Neural cell (in vitro differentiated cells): ENCODE results near the gene IFNK. TPM values are rescaled to one million over a fixed set of nuclear protein-coding genes. Genes with fewer than 3 reads are reported as not detected.

Experiments
- H2AFZ ChIP-seq: fragments of 200-600, 300-800 bp; sonication (generic), shearing (Covaris generic); 2 replicates; pipeline ENCODE4 v1.6.0; 2014; ENCODE audit warnings: low read depth, mild to moderate bottlenecking, antibody characterized with exemption, low read length, moderate library complexity
- H3F3A ChIP-seq: fragments of 200-600 bp; shearing (Covaris generic); 2 replicates; pipeline ENCODE4 v1.6.1; 2016; ENCODE audit warnings: mild to moderate bottlenecking, moderate library complexity, mixed read lengths, antibody characterized with exemption, low read length; ENCODE audit not compliant: insufficient read depth, poor library complexity, severe bottlenecking
- H3K27ac ChIP-seq: fragments of 200-600, 300-800 bp; sonication (generic), shearing (Covaris generic); 2 replicates; pipeline ENCODE4 v1.5.1; 2014; ENCODE audit warnings: mild to moderate bottlenecking, low read length, moderate library complexity
- H3K27me3 ChIP-seq: fragments of 300-800, 200-600 bp; sonication (generic), shearing (Covaris generic); 2 replicates; pipeline ENCODE4 v1.6.0; 2014; ENCODE audit warnings: mild to moderate bottlenecking, low read depth, low read length, moderate library complexity; ENCODE audit not compliant: insufficient read depth
- H3K36me3 ChIP-seq: fragments of 300-800, 200-600 bp; sonication (generic), shearing (Covaris generic); 2 replicates; pipeline ENCODE4 v1.5.1; 2014; ENCODE audit warnings: mild to moderate bottlenecking, antibody characterized with exemption, low read length, moderate library complexity; ENCODE audit not compliant: insufficient read depth
- H3K4me2 ChIP-seq: fragments of 300-800, 200-600 bp; sonication (generic), shearing (Covaris generic); 2 replicates; pipeline ENCODE4 v1.6.0; 2014; ENCODE audit warnings: mild to moderate bottlenecking, low read length
- H3K4me3 ChIP-seq: fragments of 300-800, 200-600 bp; sonication (generic), shearing (Covaris generic); 2 replicates; pipeline ENCODE4 v1.5.1; 2014; ENCODE audit warnings: mild to moderate bottlenecking, low read length, moderate library complexity
- H3K79me2 ChIP-seq: fragments of 200-600 bp; shearing (Covaris generic); replicated peaks from 2 replicates; pipeline ENCODE4 v1.6.0; 2014; ENCODE audit warnings: mild to moderate bottlenecking, low read length, moderate library complexity; ENCODE audit not compliant: insufficient read depth
- H3K9ac ChIP-seq: fragments of 300-800, 200-600 bp; sonication (generic), shearing (Covaris generic); 2 replicates; pipeline ENCODE4 v1.6.1; 2016; ENCODE audit warnings: mild to moderate bottlenecking, low read length, mixed read lengths
- H3K9me2 ChIP-seq: fragments of 200-600 bp; shearing (Covaris generic); 2 replicates; pipeline ENCODE4 v1.6.1; 2016; ENCODE audit warnings: mild to moderate bottlenecking, low read length, mixed read lengths; ENCODE audit not compliant: insufficient read depth
- H3K9me3 ChIP-seq: fragments of 200-600, 300-800 bp; sonication (generic), shearing (Covaris generic); 2 replicates; pipeline ENCODE4 v1.6.1; 2016; ENCODE audit warnings: mild to moderate bottlenecking, mixed run types, low read length, moderate library complexity, mixed read lengths
- H4K20me1 ChIP-seq: fragments of 200-600 bp; shearing (Covaris generic); 2 replicates; pipeline ENCODE4 v1.6.1; 2016; ENCODE audit warnings: mild to moderate bottlenecking, mixed run types; ENCODE audit not compliant: insufficient read depth
- CTCF ChIP-seq: fragments of 450-650 bp; IDR thresholded peaks from 2 replicates; pipeline ENCODE4 v1.5.1; 2014; ENCODE audit warnings: antibody characterized with exemption, mild to moderate bottlenecking, moderate library complexity; ENCODE audit not compliant: poor library complexity, severe bottlenecking
- EP300 ChIP-seq: fragments of 450-650 bp; conservative IDR thresholded peaks from 2 replicates; pipeline ENCODE4 v1.6.1; 2014; ENCODE audit warnings: antibody characterized with exemption, mild to moderate bottlenecking, moderate library complexity; ENCODE audit not compliant: poor library complexity, severe bottlenecking
- EZH2 ChIP-seq: fragments of 200-600, 300-800 bp; shearing (Covaris generic), sonication (generic); IDR thresholded peaks from 2 replicates; pipeline ENCODE4 v1.6.1; 2014; ENCODE audit warnings: antibody characterized with exemption, low read length, borderline replicate concordance, mild to moderate bottlenecking; ENCODE audit not compliant: insufficient read depth, poor library complexity, severe bottlenecking
- MXI1 ChIP-seq: fragments of 450-650 bp; conservative IDR thresholded peaks from 2 replicates; pipeline ENCODE4 v1.6.1; 2014; ENCODE audit warnings: antibody characterized with exemption, mild to moderate bottlenecking; ENCODE audit not compliant: poor library complexity, severe bottlenecking
- POLR2AphosphoS5 ChIP-seq: IDR thresholded peaks from 2 replicates; pipeline ENCODE4 v1.6.1; 2012
- RAD21 ChIP-seq: fragments of 450-650 bp; conservative IDR thresholded peaks from 2 replicates; pipeline ENCODE4 v1.6.1; 2014; ENCODE audit warnings: antibody characterized with exemption, mild to moderate bottlenecking, moderate library complexity
- REST ChIP-seq: IDR thresholded peaks from 2 replicates; pipeline ENCODE4 v1.6.1; 2012; ENCODE audit warnings: borderline replicate concordance
- SMC3 ChIP-seq: fragments of 450-650 bp; conservative IDR thresholded peaks from 2 replicates; pipeline ENCODE4 v1.6.1; 2014; ENCODE audit warnings: antibody characterized with exemption, mild to moderate bottlenecking, moderate library complexity; ENCODE audit not compliant: poor library complexity
- TAF1 ChIP-seq: IDR thresholded peaks from 2 replicates; pipeline ENCODE4 v1.6.1; 2012; ENCODE audit warnings: low read depth
- polyA plus RNA-seq: library from polyadenylated mRNA; depleted of rRNA; stranded (reverse); fragments of >200 nt; gene quantifications from 2 replicates; pipeline ENCODE4 v1.2.3, GENCODE V29; 2014

The IFNK gene
- polyA plus RNA-seq, 1 donor from 2014 or later: not detected

DNA sequence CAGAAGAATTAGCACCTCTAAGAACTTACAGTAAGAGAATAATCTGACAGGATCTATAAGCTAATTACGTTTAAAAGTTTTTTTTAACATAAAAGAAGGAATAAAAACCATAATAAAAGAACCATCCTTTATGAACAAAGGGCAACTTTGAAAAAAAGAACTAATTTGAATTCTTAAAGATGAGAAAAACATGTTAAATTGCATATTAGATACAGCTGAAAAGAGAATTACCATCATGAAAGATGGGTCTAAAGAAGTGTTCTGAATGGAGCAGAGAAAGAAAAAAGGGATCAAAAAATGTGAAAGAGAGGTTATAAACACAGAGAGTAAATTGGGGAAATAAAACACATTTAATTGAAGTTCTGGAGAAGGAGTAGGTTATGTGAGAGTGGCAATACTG, 45.8 kb upstream of the IFNK start:
- H3K79me2 ChIP-seq: peaks cover 5% of the 10 kb centered on the region
- no peak overlapping the region for H3K4me2 ChIP-seq
- no peaks in the 10 kb centered on the region for H3F3A ChIP-seq
- H3K9ac ChIP-seq: no peak overlapping the region
- no peak overlapping the region for H2AFZ ChIP-seq
- H3K36me3 ChIP-seq: no peaks in the 10 kb centered on the region
- no peaks in the 10 kb centered on the region for H3K27me3 ChIP-seq
- no peak overlapping the region for H3K4me3 ChIP-seq
- H3K9me2 ChIP-seq: no peaks in the 10 kb centered on the region
- H3K27ac ChIP-seq: no peak overlapping the region
- no peaks in the 10 kb centered on the region for H4K20me1 ChIP-seq
- H3K9me3 ChIP-seq: no peaks in the 10 kb centered on the region
- TF ChIP-seq TAF1 (no peak), SMC3 (no peak), EP300 (no peak), MXI1 (no peak), REST (no peak), POLR2AphosphoS5 (no peak), RAD21 (no peak), EZH2 (no peak), CTCF (no peak)

DNA sequence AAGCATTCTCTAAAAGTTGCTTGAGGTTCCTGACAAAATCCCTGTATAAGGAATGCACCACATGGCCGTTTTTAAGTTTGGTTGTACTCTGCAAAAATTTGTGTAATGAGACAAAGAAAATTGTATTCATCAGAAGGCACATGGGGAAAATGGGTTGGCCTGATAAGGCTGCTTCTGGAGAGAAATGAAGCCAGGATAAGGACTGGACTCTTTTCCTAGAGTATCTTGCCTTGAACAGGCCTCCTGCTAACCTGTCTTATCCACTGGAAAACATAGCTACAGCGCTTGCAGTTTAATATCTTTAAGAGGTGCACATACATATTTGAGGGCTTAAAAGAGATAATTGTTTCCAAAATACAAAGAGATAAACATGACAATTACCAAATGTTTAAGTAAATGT, 41.4 kb upstream of the IFNK start:
- no peaks in the 10 kb centered on the region for H3F3A ChIP-seq
- no peaks in the 10 kb centered on the region for H3K36me3 ChIP-seq
- H3K4me2 ChIP-seq: no peak overlapping the region
- H4K20me1 ChIP-seq: no peaks in the 10 kb centered on the region
- H3K4me3 ChIP-seq: no peak overlapping the region
- no peaks in the 10 kb centered on the region for H3K9me2 ChIP-seq
- no peak overlapping the region for H3K27ac ChIP-seq
- peaks cover 12% of the 10 kb centered on the region for H3K79me2 ChIP-seq
- TF ChIP-seq MXI1: no peak
- TF ChIP-seq EZH2: no peak
- no peak for TF ChIP-seq CTCF
- no peak for TF ChIP-seq EP300
- no peak for TF ChIP-seq SMC3
- TF ChIP-seq POLR2AphosphoS5: no peak
- TF ChIP-seq RAD21: no peak
- no peak for TF ChIP-seq REST
- no peak for TF ChIP-seq TAF1
- H2AFZ ChIP-seq: no peak overlapping the region
- no peak overlapping the region for H3K9ac ChIP-seq
- no peaks in the 10 kb centered on the region for H3K27me3 ChIP-seq
- H3K9me3 ChIP-seq: no peaks in the 10 kb centered on the region
